ENCODE measurements around the gene FBN2. TPM values are rescaled to one million over a fixed set of nuclear protein-coding genes. Genes with fewer than 3 reads are reported as not detected.

Gene FBN2
- total RNA-seq, 2 donors from 2014 or later = 0.16 to 0.25 TPM

GRCh38 chr5:128216285-128216684, 321.8 kb downstream of the FBN2 start:
- no peak for ATAC-seq
- H3K4me3 Mint-ChIP-seq = no peak overlapping the region
- peaks cover 9% of the 10 kb centered on the region for H3K27me3 Mint-ChIP-seq
- no peak for DNase-seq
- no peak overlapping the region for H3K27ac Mint-ChIP-seq
- H3K9me3 ChIP-seq (ENCODE audit: control insufficient read depth, low read length, poor library complexity, severe bottlenecking) = no peaks in the 10 kb centered on the region
- H3K36me3 Mint-ChIP-seq (ENCODE audit: low read depth) = no peaks in the 10 kb centered on the region
- peaks cover 3% of the 10 kb centered on the region for H3K4me1 Mint-ChIP-seq

- Mint-ChIP-seq H3K27me3 (peaks cover 5% of the 10 kb centered on the region), H3K4me1 (peaks cover 3% of the 10 kb centered on the region), H3K4me3 (no peak overlapping the region), H3K27ac (no peak overlapping the region), H3K36me3 (ENCODE audit: low read depth) (no peaks in the 10 kb centered on the region)
- DNase-seq = no peak
- no peak for ATAC-seq
- H3K9me3 ChIP-seq (ENCODE audit: control insufficient read depth, low read length, poor library complexity, severe bottlenecking) = no peaks in the 10 kb centered on the region
Measured at GRCh38 chr5:128213833-128214232, 324.2 kb downstream of the FBN2 start.

GRCh38 chr5:128213340-128213739, 324.7 kb downstream of the FBN2 start:
- ATAC-seq = peak; percentile 41
- H3K27ac Mint-ChIP-seq = no peak overlapping the region
- no peaks in the 10 kb centered on the region for H3K9me3 ChIP-seq (ENCODE audit: control insufficient read depth, low read length, poor library complexity, severe bottlenecking)
- H3K27me3 Mint-ChIP-seq = peaks cover 9% of the 10 kb centered on the region
- peak in 1 of 3 donors; percentile 16 for DNase-seq
- H3K36me3 Mint-ChIP-seq (ENCODE audit: low read depth) = no peaks in the 10 kb centered on the region
- H3K4me1 Mint-ChIP-seq = peaks cover 3% of the 10 kb centered on the region
- no peak overlapping the region for H3K4me3 Mint-ChIP-seq

GRCh38 chr5:128212191-128212806, 325.7 kb downstream of the FBN2 start:
- DNase-seq = no peak
- no peaks in the 10 kb centered on the region for H3K9me3 ChIP-seq (ENCODE audit: control insufficient read depth, low read length, poor library complexity, severe bottlenecking)
- H3K4me3 Mint-ChIP-seq = no peak overlapping the region
- ATAC-seq = no peak
- H3K27ac Mint-ChIP-seq = no peak overlapping the region
- H3K27me3 Mint-ChIP-seq = peaks cover 9% of the 10 kb centered on the region
- no peaks in the 10 kb centered on the region for H3K36me3 Mint-ChIP-seq (ENCODE audit: low read depth)
- peaks cover 3% of the 10 kb centered on the region for H3K4me1 Mint-ChIP-seq

GRCh38 chr5:128208436-128208835, 329.6 kb downstream of the FBN2 start:
- H3K4me3 Mint-ChIP-seq = no peak overlapping the region
- no peaks in the 10 kb centered on the region for H3K9me3 ChIP-seq (ENCODE audit: control insufficient read depth, low read length, poor library complexity, severe bottlenecking)
- H3K27ac Mint-ChIP-seq = no peak overlapping the region
- peaks cover 2% of the 10 kb centered on the region for H3K4me1 Mint-ChIP-seq
- ATAC-seq (no peak), DNase-seq (no peak)
- H3K36me3 Mint-ChIP-seq (ENCODE audit: low read depth) = peaks cover 2% of the 10 kb centered on the region
- H3K27me3 Mint-ChIP-seq = peaks cover 22% of the 10 kb centered on the region
